ENCODE results near the gene MYOM3.

Gene MYOM3

DNA sequence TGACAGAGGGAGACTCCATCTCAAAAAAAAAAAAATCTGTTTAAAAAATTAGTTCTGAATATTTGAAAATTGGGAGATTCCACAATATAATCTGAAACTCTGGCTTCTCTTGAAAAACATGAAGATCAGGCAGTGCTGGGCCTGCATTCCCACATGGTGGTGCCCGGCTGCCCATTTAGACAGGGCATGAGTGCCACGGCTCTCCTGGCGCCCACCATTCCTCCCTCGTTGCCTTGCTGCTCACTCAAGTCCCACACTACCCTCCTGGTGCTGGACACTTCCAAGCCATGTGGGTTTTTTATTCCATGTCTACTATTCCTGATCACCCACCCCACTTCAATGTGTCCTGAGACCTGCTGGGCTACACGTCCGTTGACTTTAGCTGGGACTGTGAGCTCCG, 10.8 kb upstream of the MYOM3 start:
- no peaks in the 10 kb centered on the region for H3F3A ChIP-seq (ENCODE audit: insufficient read depth, low read length)
- no peaks in the 10 kb centered on the region for H3K79me2 ChIP-seq (ENCODE audit: insufficient read depth, low read length)
- TF ChIP-seq EZH2 (IDR thresholded peaks at IDR 0.05; ENCODE audit: borderline replicate concordance, low read length): no peak
- TF ChIP-seq, protein P1, sequence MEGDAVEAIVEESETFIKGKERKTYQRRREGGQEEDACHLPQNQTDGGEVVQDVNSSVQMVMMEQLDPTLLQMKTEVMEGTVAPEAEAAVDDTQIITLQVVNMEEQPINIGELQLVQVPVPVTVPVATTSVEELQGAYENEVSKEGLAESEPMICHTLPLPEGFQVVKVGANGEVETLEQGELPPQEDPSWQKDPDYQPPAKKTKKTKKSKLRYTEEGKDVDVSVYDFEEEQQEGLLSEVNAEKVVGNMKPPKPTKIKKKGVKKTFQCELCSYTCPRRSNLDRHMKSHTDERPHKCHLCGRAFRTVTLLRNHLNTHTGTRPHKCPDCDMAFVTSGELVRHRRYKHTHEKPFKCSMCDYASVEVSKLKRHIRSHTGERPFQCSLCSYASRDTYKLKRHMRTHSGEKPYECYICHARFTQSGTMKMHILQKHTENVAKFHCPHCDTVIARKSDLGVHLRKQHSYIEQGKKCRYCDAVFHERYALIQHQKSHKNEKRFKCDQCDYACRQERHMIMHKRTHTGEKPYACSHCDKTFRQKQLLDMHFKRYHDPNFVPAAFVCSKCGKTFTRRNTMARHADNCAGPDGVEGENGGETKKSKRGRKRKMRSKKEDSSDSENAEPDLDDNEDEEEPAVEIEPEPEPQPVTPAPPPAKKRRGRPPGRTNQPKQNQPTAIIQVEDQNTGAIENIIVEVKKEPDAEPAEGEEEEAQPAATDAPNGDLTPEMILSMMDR (IDR thresholded peaks at IDR 0.05; ENCODE audit: low read length): no peak
- no peak overlapping the region for H2AFZ ChIP-seq (ENCODE audit: low read length)
- no peak overlapping the region for H3K4me3 ChIP-seq (ENCODE audit: low read depth, low read length, poor library complexity, severe bottlenecking)
- no peaks in the 10 kb centered on the region for H3K9me3 ChIP-seq (ENCODE audit: low read length)
- no peak overlapping the region for H3K4me2 ChIP-seq (ENCODE audit: low read length)
- no peak overlapping the region for H3K9ac ChIP-seq (ENCODE audit: low read length)
- no peaks in the 10 kb centered on the region for H3K4me1 ChIP-seq (ENCODE audit: insufficient read depth, low read length, severe bottlenecking)
- no peaks in the 10 kb centered on the region for H3K9me2 ChIP-seq (ENCODE audit: low read depth, low read length)
- H4K20me1 ChIP-seq (ENCODE audit: insufficient read depth, low read length): no peaks in the 10 kb centered on the region
- H3K27ac ChIP-seq (ENCODE audit: low read depth, low read length, poor library complexity, severe bottlenecking): no peak overlapping the region
- no peaks in the 10 kb centered on the region for H3K36me3 ChIP-seq (ENCODE audit: insufficient read depth, low read length)
- H3K27me3 ChIP-seq (ENCODE audit: insufficient read depth, low read length): 0 out of 2 replicates have a peak, but pooled peaks cover 11% of the 10 kb centered on the region

DNA sequence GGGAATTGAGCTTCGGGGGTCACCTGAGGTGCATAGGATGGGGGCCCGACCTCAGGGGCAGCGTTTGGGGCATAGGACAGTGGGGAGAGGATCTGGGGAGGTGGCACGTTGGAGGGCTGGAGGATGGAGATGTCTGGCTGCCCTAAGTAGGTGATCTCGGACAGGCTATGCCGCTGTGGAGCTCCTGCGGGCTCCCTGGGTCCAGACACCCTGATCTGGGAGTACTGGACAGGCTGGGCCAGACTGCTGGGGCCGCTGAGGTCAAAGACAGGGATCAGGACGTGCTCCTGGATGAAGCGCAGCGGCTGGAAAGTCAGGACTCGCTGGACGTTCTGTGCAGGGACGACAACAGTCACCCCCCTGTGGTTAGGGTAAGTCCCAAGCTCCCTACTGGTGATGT, 9.5 kb upstream of the MYOM3 start:
- no peak overlapping the region for H3K9ac ChIP-seq (ENCODE audit: low read length)
- no peaks in the 10 kb centered on the region for H3K79me2 ChIP-seq (ENCODE audit: insufficient read depth, low read length)
- no peak overlapping the region for H3K27ac ChIP-seq (ENCODE audit: low read depth, low read length, poor library complexity, severe bottlenecking)
- no peak overlapping the region for H3K4me2 ChIP-seq (ENCODE audit: low read length)
- no peaks in the 10 kb centered on the region for H3F3A ChIP-seq (ENCODE audit: insufficient read depth, low read length)
- no peaks in the 10 kb centered on the region for H3K9me3 ChIP-seq (ENCODE audit: low read length)
- no peak overlapping the region for H2AFZ ChIP-seq (ENCODE audit: low read length)
- no peak overlapping the region for H3K4me3 ChIP-seq (ENCODE audit: low read depth, low read length, poor library complexity, severe bottlenecking)
- TF ChIP-seq, protein P1 (IDR thresholded peaks at IDR 0.05; ENCODE audit: low read length): no peak
- TF ChIP-seq EZH2 (IDR thresholded peaks at IDR 0.05; ENCODE audit: borderline replicate concordance, low read length): no peak
- H4K20me1 ChIP-seq (ENCODE audit: insufficient read depth, low read length): no peaks in the 10 kb centered on the region
- H3K9me2 ChIP-seq (ENCODE audit: low read depth, low read length): no peaks in the 10 kb centered on the region
- no peaks in the 10 kb centered on the region for H3K36me3 ChIP-seq (ENCODE audit: insufficient read depth, low read length)
- 0 out of 2 replicates have a peak, but pooled peaks cover 11% of the 10 kb centered on the region for H3K27me3 ChIP-seq (ENCODE audit: insufficient read depth, low read length)
- H3K4me1 ChIP-seq (ENCODE audit: insufficient read depth, low read length, severe bottlenecking): no peaks in the 10 kb centered on the region

DNA sequence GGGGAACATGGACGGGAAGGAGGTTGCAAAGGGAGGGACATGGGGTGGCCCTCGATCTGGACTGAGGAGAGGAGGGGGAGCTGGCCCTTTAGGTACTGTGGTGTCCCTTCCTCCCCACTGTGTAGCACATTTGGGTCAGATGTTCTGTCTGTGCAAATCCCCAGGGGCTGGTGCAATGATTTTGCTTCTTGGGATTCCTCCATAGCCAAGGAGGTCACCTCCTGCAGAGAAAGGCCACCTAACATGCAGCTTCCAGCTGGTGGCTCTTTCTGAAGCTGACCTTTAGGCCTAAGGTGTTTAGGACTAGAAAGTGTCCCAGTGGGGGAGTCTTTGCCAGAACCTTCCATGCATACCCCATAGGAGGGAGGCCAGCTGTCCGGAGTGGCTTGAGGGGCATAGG, 9.0 kb upstream of the MYOM3 start:
- TF ChIP-seq, protein P1 (IDR thresholded peaks at IDR 0.05; ENCODE audit: low read length): no peak
- no peak for TF ChIP-seq EZH2 (IDR thresholded peaks at IDR 0.05; ENCODE audit: borderline replicate concordance, low read length)
- 0 out of 2 replicates have a peak, but pooled peaks cover 11% of the 10 kb centered on the region for H3K27me3 ChIP-seq (ENCODE audit: insufficient read depth, low read length)
- H3F3A ChIP-seq (ENCODE audit: insufficient read depth, low read length): no peaks in the 10 kb centered on the region
- H3K9ac ChIP-seq (ENCODE audit: low read length): no peak overlapping the region
- H3K9me3 ChIP-seq (ENCODE audit: low read length): no peaks in the 10 kb centered on the region
- H3K4me3 ChIP-seq (ENCODE audit: low read depth, low read length, poor library complexity, severe bottlenecking): no peak overlapping the region
- H3K27ac ChIP-seq (ENCODE audit: low read depth, low read length, poor library complexity, severe bottlenecking): no peak overlapping the region
- H2AFZ ChIP-seq (ENCODE audit: low read length): no peak overlapping the region
- no peaks in the 10 kb centered on the region for H3K79me2 ChIP-seq (ENCODE audit: insufficient read depth, low read length)
- no peak overlapping the region for H3K4me2 ChIP-seq (ENCODE audit: low read length)
- no peaks in the 10 kb centered on the region for H3K36me3 ChIP-seq (ENCODE audit: insufficient read depth, low read length)
- H3K4me1 ChIP-seq (ENCODE audit: insufficient read depth, low read length, severe bottlenecking): no peaks in the 10 kb centered on the region
- no peaks in the 10 kb centered on the region for H3K9me2 ChIP-seq (ENCODE audit: low read depth, low read length)
- H4K20me1 ChIP-seq (ENCODE audit: insufficient read depth, low read length): no peaks in the 10 kb centered on the region

Measured in OCI-LY1 (cell line).